Caco-2 (cell line): Measurements from ENCODE around the gene SPINT3. TPM values are rescaled to one million over a fixed set of nuclear protein-coding genes. Genes with fewer than 3 reads are reported as not detected.

ENCODE experiments used
- BruUV-seq: library from RNA; stranded (reverse); fragments of 400-500 nt; replicated peaks from 2 replicates; lab custom pipeline; 2021; lab: Mats Ljungman, UMichigan
- CTCF ChIA-PET: fragments of 300-600 bp; sonication (Branson Sonifier 250); formaldehyde crosslinking; loops from one replicate; lab custom pipeline; 2022; ENCODE audit warnings: antibody characterized with exemption; lab: Charles Lee
- POLR2A ChIA-PET: fragments of 300-600 bp; sonication (Branson Sonifier 250); formaldehyde crosslinking; loops from one replicate; lab custom pipeline; 2022; ENCODE audit warnings: antibody characterized with exemption; lab: Charles Lee
- DNase-seq, 2 experiments: peaks; one replicate each; pipeline versions ENCODE4 v3.0.0 to v3.0.0-alpha.2; 2020 to 2022
- H3K27me3 ChIP-seq: replicated peaks from 2 replicates; pipeline ENCODE4 v1.6.0; 2011; ENCODE audit warnings: low read length; ENCODE audit not compliant: control insufficient read depth, insufficient read depth
- H3K36me3 ChIP-seq: 2 replicates; pipeline ENCODE4 v1.5.1; 2011; ENCODE audit warnings: low read length; ENCODE audit not compliant: control insufficient read depth, insufficient read depth
- H3K4me1 ChIP-seq: fragments of 250-450 bp; sonication (Bioruptor Pico); 2 replicates; pipeline ENCODE4 v1.5.1; 2020; ENCODE audit warnings: mild to moderate bottlenecking
- H3K4me3 ChIP-seq: 2 replicates; pipeline ENCODE4 v1.5.1; 2011; ENCODE audit warnings: low read depth, mild to moderate bottlenecking, control low read depth, low read length
- H3K9me3 ChIP-seq: fragments of 250-450 bp; sonication (Bioruptor Pico); 2 replicates; pipeline ENCODE4 v1.5.1; 2020; ENCODE audit warnings: mild to moderate bottlenecking, moderate library complexity
- H3K27ac Mint-ChIP-seq: one replicate; pipeline ENCODE4 v1.8.0; 2022; ENCODE audit warnings: mixed read lengths; ENCODE audit not compliant: unreplicated experiment
- H3K27me3 Mint-ChIP-seq: one replicate; pipeline ENCODE4 v1.8.0; 2022; ENCODE audit warnings: mixed read lengths; ENCODE audit not compliant: insufficient read depth, unreplicated experiment
- H3K36me3 Mint-ChIP-seq: one replicate; pipeline ENCODE4 v1.8.0; 2022; ENCODE audit warnings: mild to moderate bottlenecking, mixed read lengths; ENCODE audit not compliant: insufficient read depth, unreplicated experiment
- H3K4me1 Mint-ChIP-seq: one replicate; pipeline ENCODE4 v1.8.0; 2022; ENCODE audit warnings: low read depth, mixed read lengths; ENCODE audit not compliant: unreplicated experiment
- H3K4me3 Mint-ChIP-seq: one replicate; pipeline ENCODE4 v1.8.0; 2022; ENCODE audit warnings: mild to moderate bottlenecking, moderate library complexity, mixed read lengths; ENCODE audit not compliant: unreplicated experiment
- H3K9me3 Mint-ChIP-seq: one replicate; pipeline ENCODE4 v1.8.0; 2022; ENCODE audit warnings: mixed read lengths; ENCODE audit not compliant: unreplicated experiment
- CTCF ChIP-seq, 2 experiments: fragments of 200-600 bp in 1 of 2; IDR thresholded peaks; 1 replicate in 1 of 2; 2 replicates in 1 of 2; pipeline versions ENCODE4 v1.5.1 to v1.8.0; 2011 to 2022; ENCODE audit warnings: antibody characterized with exemption in 1 of 2, control low read depth in 1 of 2, inconsistent platforms in 1 of 2, low read depth in 1 of 2, low read length in 1 of 2, mild to moderate bottlenecking in 1 of 2, moderate library complexity in 1 of 2; ENCODE audit not compliant: insufficient read depth in 1 of 2, severe bottlenecking in 1 of 2, unreplicated experiment in 1 of 2
- intact Hi-C: fragments of 100-400 bp; cut with micrococcal nuclease; formaldehyde crosslinking; loops from one replicate; pipeline ENCODE4 v1.10.0; 2022; ENCODE audit not compliant: unreplicated experiment
- total RNA-seq: library from RNA; stranded (reverse); gene quantifications from 2 replicates; pipeline ENCODE4 v1.2.3, GENCODE V29; 2022

Gene SPINT3
- total RNA-seq, 1 experiment from 2014 or later: not detected

- Mint-ChIP-seq H3K27me3 (peaks cover 32% of the 10 kb centered on the region), H3K4me3 (no peak overlapping the region), H3K4me1 (no peaks in the 10 kb centered on the region), H3K9me3 (no peaks in the 10 kb centered on the region), H3K36me3 (no peaks in the 10 kb centered on the region), H3K27ac (no peak overlapping the region)
- Histone ChIP-seq H3K9me3 (no peaks in the 10 kb centered on the region), H3K36me3 (no peaks in the 10 kb centered on the region), H3K27me3 (peaks cover 4% of the 10 kb centered on the region), H3K4me1 (no peaks in the 10 kb centered on the region), H3K4me3 (no peak overlapping the region)
- BruUV-seq: no TSS peak
- ChIA-PET POLR2A (no interaction called here), CTCF (interaction anchor here (1.0 kb wide), 1 partner anchor 247 kb away, joined by 3 read pairs; no protein-coding TSS in a partner anchor)
- DNase-seq: no peak
- TF ChIP-seq CTCF (IDR thresholded peaks at IDR 0.05; ENCODE audit: insufficient read depth in 1 of 2, low read depth in 1 of 2, low read length in 1 of 2, severe bottlenecking in 1 of 2, unreplicated experiment in 1 of 2): no peak
- intact Hi-C loops: no loop called here
Observed at GRCh38 chr20:45523821-45524220, 8.4 kb upstream of the SPINT3 start.

- Histone ChIP-seq H3K9me3 (no peaks in the 10 kb centered on the region), H3K4me1 (no peaks in the 10 kb centered on the region), H3K27me3 (no peaks in the 10 kb centered on the region; the same call in 1 of the 2 replicates), H3K36me3 (no peaks in the 10 kb centered on the region), H3K4me3 (no peak overlapping the region)
- CTCF ChIA-PET: interaction anchor here (0.7 kb wide), 3 partner anchors 195 to 1134 kb away, joined by 3 to 5 read pairs (median 3); no protein-coding TSS in a partner anchor
- TF ChIP-seq CTCF (IDR thresholded peaks at IDR 0.05; ENCODE audit: insufficient read depth in 1 of 2, low read depth in 1 of 2, low read length in 1 of 2, severe bottlenecking in 1 of 2, unreplicated experiment in 1 of 2): no peak
- no TSS peak for BruUV-seq
- no peak overlapping the region for H3K27ac Mint-ChIP-seq
- H3K4me3 Mint-ChIP-seq: no peak overlapping the region
- intact Hi-C loops: no loop called here
- H3K36me3 Mint-ChIP-seq: no peaks in the 10 kb centered on the region
- H3K4me1 Mint-ChIP-seq: no peaks in the 10 kb centered on the region
- DNase-seq: no peak
- POLR2A ChIA-PET: no interaction called here
- no peaks in the 10 kb centered on the region for H3K9me3 Mint-ChIP-seq
- H3K27me3 Mint-ChIP-seq: peaks cover 25% of the 10 kb centered on the region
Observed at GRCh38 chr20:45518282-45518681, 2.9 kb upstream of the SPINT3 start.

- Mint-ChIP-seq H3K27ac (no peak overlapping the region), H3K9me3 (peaks cover 9% of the 10 kb centered on the region), H3K36me3 (no peaks in the 10 kb centered on the region), H3K27me3 (peaks cover 18% of the 10 kb centered on the region), H3K4me1 (no peaks in the 10 kb centered on the region), H3K4me3 (no peak overlapping the region)
- Histone ChIP-seq H3K4me3 (no peak overlapping the region), H3K36me3 (no peaks in the 10 kb centered on the region), H3K9me3 (peaks cover 8% of the 10 kb centered on the region), H3K27me3 (no peaks in the 10 kb centered on the region; the same call in 1 of the 2 replicates), H3K4me1 (no peaks in the 10 kb centered on the region; the same call in 1 of the 2 replicates)
- no TSS peak for BruUV-seq
- intact Hi-C loops: no loop called here
- no peak for DNase-seq
- TF ChIP-seq CTCF (IDR thresholded peaks at IDR 0.05; ENCODE audit: insufficient read depth in 1 of 2, low read depth in 1 of 2, low read length in 1 of 2, severe bottlenecking in 1 of 2, unreplicated experiment in 1 of 2): no peak
- ChIA-PET POLR2A (no interaction called here), CTCF (no interaction called here)
Observed at GRCh38 chr20:45510242-45510862, 5.1 kb downstream of the SPINT3 start.
